Peyer's patch (tissue), 4 donors: ENCODE measurements around the gene EFCAB8.

Experiments used
- POLR2A ChIP-seq, 2 donors: fragments of 450-650 bp; IDR thresholded peaks; one replicate each; pipeline ENCODE4 v1.5.1; 2017; ENCODE audit warnings: antibody characterized with exemption in 2 of 2, mild to moderate bottlenecking in 2 of 2, moderate library complexity in 2 of 2
- TF ChIP-seq, protein P1 (sequence below), 6 experiments: fragments of 450-650 bp in 4 of 6; fragments of 200-600 bp in 2 of 6; sonication (generic) in 1 of 6; IDR thresholded peaks; one replicate each; pipeline ENCODE4 v1.5.1; 2017 to 2019; ENCODE audit warnings: antibody characterized with exemption in 6 of 6, mild to moderate bottlenecking in 3 of 6, moderate library complexity in 1 of 6

DNA sequence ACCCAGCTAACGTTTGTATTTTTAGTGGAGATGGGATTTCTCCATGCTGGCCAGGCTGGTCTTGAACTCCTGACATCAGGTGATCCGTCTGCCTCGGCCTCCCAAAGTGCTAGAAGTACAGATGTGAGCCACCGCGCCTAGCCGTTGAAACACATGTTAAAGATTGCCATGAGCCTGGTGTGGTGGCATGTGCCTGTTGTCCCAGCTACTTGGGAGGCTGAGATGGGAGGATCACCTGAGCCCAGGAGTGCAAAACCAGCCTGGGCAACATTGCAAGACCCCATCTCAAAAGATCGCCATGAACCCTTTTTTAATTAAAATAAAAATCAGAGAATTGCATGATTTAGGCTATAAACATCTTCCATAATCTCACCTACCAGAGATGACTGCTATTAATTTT is 2.7 kb downstream of the EFCAB8 start:
- TF ChIP-seq, protein P1, sequence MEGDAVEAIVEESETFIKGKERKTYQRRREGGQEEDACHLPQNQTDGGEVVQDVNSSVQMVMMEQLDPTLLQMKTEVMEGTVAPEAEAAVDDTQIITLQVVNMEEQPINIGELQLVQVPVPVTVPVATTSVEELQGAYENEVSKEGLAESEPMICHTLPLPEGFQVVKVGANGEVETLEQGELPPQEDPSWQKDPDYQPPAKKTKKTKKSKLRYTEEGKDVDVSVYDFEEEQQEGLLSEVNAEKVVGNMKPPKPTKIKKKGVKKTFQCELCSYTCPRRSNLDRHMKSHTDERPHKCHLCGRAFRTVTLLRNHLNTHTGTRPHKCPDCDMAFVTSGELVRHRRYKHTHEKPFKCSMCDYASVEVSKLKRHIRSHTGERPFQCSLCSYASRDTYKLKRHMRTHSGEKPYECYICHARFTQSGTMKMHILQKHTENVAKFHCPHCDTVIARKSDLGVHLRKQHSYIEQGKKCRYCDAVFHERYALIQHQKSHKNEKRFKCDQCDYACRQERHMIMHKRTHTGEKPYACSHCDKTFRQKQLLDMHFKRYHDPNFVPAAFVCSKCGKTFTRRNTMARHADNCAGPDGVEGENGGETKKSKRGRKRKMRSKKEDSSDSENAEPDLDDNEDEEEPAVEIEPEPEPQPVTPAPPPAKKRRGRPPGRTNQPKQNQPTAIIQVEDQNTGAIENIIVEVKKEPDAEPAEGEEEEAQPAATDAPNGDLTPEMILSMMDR (IDR thresholded peaks at IDR 0.05) = no peak
- no peak for TF ChIP-seq POLR2A (IDR thresholded peaks at IDR 0.05)
